NCI-H2107 treated with DMSO at 0.1 percent for 48 hours (cell line): ENCODE data around the gene ORAI3.

ENCODE experiments used
- DNase-seq: peaks from one replicate; lab custom pipeline; 2025; ENCODE audit not compliant: unreplicated experiment; lab: John Stamatoyannopoulos, UW

ORAI3 gene

GRCh38 chr16:30987581-30988190, 38.8 kb downstream of the ORAI3 start:
- no peak for DNase-seq

DNA sequence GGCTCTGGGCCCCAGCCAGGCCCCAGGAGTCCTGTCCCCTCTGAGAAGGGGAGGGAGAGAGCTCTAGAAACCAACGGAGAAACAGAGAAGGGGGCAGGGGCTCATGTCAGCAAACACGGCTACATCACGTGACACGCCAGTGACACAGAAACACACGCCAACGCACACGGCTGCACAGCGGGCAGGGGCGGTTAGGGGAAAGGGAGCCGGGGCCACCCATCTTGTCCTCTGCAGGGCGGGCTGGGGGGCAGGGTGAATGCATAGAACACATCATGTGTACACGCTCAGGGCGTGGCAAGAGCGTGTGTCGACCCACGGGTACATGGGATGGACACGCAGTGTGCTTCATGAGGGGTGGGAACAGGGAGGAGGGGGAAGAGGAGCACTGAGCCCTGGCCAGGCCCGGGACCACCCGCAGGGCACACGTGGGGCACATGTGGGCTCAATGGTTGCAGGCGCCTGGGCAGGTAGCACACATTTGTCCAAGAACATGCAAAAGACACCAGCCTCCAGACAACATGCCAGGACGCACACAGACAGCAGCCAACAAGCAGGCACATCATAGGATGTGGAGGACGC, 40.7 kb downstream of the ORAI3 start:
- DNase-seq, result no peak

- no peak for DNase-seq
These were observed 41.2 kb downstream of the ORAI3 start for GRCh38 chr16:30990105-30990504.

DNA sequence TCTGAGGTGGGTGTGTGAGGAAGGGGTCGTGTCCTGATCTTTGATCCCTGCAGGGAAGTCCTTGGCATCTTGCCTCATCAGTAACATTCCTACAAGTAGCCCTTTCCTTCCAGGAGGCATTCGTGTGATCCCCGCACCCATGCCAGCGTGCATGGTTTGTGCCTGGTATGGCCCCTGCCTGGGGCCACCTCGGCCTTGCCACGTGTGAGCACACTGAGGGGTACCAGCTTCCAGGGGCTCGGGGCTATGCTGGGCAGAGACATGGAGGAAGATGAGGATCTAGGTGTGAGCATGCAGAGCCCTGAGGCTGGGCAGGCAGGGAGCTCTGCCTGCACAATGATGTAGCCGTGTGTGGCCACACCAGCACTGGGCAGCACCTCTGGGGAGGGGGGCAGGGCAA, 42.2 kb downstream of the ORAI3 start:
- no peak for DNase-seq

- no peak for DNase-seq
These were observed 43.5 kb downstream of the ORAI3 start for GRCh38 chr16:30992276-30992780.

- no peak for DNase-seq
These were observed 44.3 kb downstream of the ORAI3 start for GRCh38 chr16:30992931-30993816.

DNA sequence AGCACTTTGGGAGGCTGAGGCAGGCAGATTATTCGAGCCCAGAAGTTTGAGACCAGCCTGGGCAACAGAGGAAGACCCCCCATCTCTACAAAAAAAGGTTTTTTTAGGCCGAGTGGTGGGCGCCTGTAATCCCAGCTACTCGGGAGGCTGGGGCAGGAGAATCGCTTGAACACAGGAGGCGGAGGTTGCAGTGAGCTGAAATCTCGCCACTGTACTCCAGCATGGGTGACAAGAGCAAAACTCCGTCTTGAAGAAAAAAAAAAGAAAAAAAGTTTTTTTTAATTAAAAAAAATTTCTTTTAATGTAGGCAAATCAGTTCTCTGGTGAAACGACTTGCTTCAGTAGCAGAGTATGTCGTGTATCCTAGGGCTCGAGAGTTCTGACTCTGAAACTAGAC, 47.1 kb downstream of the ORAI3 start:
- DNase-seq, result no peak

DNA sequence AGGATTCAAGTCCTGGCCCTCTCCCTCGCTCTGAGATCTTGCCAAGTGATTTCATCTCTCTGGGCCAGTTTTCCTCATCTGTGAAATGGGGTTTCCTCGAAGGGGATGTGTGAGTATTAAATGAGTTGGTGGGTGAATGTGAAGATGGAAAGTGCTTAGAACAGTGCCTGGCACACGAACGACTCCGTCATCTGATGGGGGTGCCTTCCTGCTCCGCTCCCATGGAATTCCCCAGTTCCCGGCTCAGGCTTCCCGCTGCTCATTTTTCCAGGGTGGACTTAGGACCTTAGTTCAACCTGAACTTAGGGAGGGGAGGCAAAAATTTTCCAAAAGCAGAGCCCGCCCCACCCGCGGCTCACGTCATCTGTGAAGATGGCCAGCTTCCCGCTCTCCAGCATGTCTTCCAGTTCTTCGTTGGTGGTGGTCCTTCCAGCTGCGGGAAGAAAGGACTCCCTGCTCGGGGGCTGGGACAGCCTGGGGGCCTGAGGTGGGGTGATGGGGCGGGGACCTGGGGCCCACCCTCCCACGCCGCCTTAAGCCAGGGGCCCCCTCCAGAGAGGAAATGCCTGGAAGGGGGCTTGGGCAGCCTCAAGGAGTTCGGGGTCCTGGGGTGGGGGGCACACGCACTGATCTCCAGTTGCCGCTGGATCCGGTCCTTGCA, 47.6 kb downstream of the ORAI3 start:
- DNase-seq, result no peak

GRCh38 chr16:30996985-30997724, 48.3 kb downstream of the ORAI3 start:
- DNase-seq, result no peak

GRCh38 chr16:30997725-30998711, 49.1 kb downstream of the ORAI3 start:
- DNase-seq, result peak; percentile 12

DNA sequence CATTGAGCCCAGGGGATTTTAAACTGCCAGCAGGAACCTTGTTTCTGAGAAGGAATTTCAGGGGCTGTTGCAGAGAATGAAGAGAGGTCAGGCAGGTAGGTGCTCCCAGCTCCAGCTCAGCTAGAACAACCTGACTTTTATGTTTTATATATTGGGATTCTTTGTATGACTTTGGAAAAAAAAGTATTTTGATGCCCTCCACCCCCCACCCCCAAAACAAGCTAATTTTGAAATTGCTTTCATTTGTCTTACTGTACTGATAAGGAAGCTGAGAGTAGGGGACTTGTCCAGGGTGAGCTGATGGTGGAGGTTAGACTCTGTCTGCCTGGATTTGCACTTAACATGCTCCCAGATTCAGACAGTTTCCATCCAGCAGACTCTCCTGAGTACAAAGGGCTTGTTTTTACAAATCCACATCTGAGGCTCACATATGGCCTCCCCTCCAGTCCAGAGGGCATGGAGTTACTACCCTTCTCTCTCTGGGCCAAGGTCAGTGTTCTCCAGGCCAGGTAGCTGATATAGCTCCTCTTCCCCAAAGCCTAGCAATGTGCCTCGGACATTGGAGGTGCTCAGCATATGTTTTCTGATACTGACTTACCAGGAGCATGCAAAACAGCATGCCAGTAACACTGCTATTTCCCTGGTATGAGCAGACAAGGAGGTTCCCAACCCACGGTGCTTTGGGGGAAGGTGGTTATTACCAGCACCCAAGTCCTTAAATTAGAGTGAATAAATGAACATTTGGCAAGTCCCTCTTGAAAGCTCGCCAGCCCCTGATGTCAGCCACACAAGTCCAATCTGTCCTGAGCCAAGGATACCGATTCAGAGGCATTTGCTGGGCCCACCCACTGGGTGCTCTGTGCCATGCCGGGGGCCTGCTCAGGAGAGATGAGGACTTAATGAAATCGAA, 50.2 kb downstream of the ORAI3 start:
- DNase-seq, result no peak

DNA sequence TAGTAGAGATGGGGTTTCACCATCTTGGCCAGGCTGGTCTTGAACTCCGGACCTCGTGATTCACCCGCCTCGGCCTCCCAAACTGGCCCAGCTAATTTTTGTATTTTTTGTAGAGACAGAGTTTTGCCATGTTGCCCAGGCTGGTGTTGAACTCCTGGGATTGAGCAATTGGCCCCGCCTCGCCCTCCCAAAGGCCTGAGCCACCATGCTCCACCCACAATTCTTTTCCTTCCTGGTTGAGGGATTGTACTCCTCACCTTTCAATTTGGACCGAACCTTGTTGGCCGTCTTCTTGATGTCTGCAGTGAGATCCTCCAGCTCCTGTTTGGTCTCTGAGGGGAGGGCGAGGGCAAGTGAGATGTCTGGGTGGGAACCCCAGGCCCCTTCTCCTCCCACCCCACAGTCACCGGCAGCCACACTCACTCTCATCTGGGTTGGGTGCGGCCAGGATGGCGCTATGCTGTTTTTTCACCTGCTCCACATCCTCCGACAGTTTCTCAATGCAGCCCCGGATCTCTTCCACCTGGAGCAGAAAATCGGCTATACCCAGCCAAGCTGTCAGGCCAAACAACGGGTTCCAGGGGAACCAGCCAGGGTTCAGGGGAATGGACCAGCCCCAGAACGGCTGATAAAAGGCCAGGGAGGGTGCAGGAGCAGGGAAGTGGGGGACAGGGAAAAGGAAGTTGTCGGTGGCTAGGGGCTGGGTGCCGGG, 52.0 kb downstream of the ORAI3 start:
- no peak for DNase-seq

DNA sequence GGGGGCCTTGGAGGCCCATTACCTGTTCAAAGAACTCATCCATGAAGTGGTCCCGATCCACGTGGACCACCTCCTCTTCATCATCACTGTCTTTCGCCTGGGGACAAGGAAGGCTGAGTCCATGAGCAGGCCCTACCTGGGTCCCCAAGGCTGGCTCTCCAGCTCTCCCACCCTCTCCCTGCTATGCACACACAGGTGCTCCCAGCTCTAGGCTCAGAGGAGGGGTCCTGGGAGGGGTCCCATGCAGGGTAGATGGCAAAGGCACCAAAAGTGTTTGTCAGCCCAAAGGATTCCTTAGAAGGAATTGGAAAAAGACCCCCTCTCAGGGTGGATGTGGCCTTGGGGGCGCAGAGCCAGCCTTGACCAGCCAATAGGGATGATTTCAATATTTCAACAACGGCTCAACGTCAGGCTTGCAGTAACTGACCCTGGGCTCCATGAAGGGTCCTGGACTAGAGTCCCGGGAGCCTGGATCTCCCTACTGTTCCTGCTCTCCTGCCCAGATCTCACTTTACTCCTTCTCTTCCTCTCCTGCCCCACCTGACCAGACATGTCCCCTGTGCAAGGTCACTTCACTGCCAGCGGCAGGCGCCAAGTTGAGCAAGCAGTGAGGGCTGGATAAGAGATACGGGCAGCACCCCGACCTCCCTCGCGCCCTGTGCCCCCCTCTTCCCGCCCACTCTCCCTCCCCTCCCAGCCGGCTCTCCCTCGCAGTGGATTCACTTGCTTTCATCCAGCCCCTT, 52.8 kb downstream of the ORAI3 start:
- no peak for DNase-seq

- DNase-seq, result no peak
These were observed 53.4 kb downstream of the ORAI3 start for GRCh38 chr16:31002250-31002700.

DNA sequence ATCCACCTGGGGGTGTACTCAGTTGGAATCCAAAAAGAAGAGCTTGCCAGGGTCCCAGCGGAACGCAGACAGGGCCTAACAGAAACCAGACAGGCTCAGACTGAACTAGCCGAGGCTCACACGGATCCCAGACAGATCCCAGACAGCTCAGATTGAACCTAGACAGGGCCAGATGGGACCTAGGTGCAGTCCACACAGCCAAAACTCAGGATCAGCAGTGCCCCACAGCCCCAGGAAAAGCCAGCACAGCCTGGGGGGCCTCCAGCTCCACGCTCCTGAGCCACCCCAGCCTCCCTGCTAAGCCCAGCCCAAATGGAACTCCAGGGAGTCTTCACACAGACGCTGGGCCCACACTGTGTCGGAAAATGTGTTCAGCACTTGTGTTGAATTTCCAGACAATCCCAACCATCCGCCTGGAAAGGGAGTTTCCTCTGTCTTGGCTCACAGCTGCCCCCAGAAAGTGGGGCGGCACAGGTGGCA, 54.0 kb downstream of the ORAI3 start:
- DNase-seq, result no peak

- no peak for DNase-seq
These were observed 54.9 kb downstream of the ORAI3 start for GRCh38 chr16:31003744-31004143.
